Measurements from ENCODE around the gene SORBS2. TPM values are rescaled to one million over a fixed set of nuclear protein-coding genes. Genes with fewer than 3 reads are reported as not detected.

Gene SORBS2
- total RNA-seq, 4 donors from 2014 or later = 33.4 to 286 (median 47.6) TPM

- 28 to 29% methylated on average over 9 of the region's 9 CpGs for WGBS, 2 donors
- Histone ChIP-seq H3K36me3 (no peaks in the 10 kb centered on the region), H3K9me3 (no peaks in the 10 kb centered on the region), H3K4me3 (no peak overlapping the region), H3K27ac (peak overlapping the region in 3 of 4 donors; percentile 31 to 48 (median 39)), H3K4me1 (peaks cover 0 to 20% (median 6%) of the 10 kb centered on the region in 3 donors), H3K27me3 (no peaks in the 10 kb centered on the region)
- TF ChIP-seq CTCF (IDR thresholded peaks at IDR 0.05) (peak; percentile 94 to 100 (median 98)), POLR2A (IDR thresholded peaks at IDR 0.05) (no peak)
- intact Hi-C loops (cut with DNase I) = loop anchor here (5.0 kb wide), 1 partner anchor 125 kb away; the partner anchor contains the start of gene CCDC110
- no peak for DNase-seq
These were observed 214.3 kb downstream of the SORBS2 start for GRCh38 chr4:185597532-185598188.

- intact Hi-C loops (cut with DNase I) = no loop called here
- H3K36me3 ChIP-seq = no peaks in the 10 kb centered on the region
- WGBS, 2 donors = 42 to 59% methylated on average over 9 of the region's 9 CpGs
- no peaks in the 10 kb centered on the region for H3K9me3 ChIP-seq
- H3K4me1 ChIP-seq = peaks cover 7 to 32% (median 12%) of the 10 kb centered on the region in 3 donors
- no peak overlapping the region for H3K4me3 ChIP-seq
- no peak for DNase-seq
- H3K27me3 ChIP-seq = no peaks in the 10 kb centered on the region
- TF ChIP-seq POLR2A (IDR thresholded peaks at IDR 0.05) = no peak
- TF ChIP-seq CTCF (IDR thresholded peaks at IDR 0.05) = peak in 2 of 6 experiments; percentile 8 to 9
- peak overlapping the region in 3 of 4 donors; percentile 60 to 71 (median 68) for H3K27ac ChIP-seq
These were observed 219.0 kb downstream of the SORBS2 start for GRCh38 chr4:185592845-185593488.

- DNase-seq = no peak
- Histone ChIP-seq H3K4me1 (peaks cover 7 to 31% (median 11%) of the 10 kb centered on the region in 3 donors), H3K36me3 (peaks cover 0 to 3% (median 0%) of the 10 kb centered on the region in 3 donors), H3K27me3 (no peaks in the 10 kb centered on the region), H3K4me3 (no peak overlapping the region), H3K27ac (peak overlapping the region in 3 of 4 donors; percentile 60 to 71 (median 68)), H3K9me3 (no peaks in the 10 kb centered on the region)
- no peak for TF ChIP-seq CTCF (IDR thresholded peaks at IDR 0.05)
- TF ChIP-seq POLR2A (IDR thresholded peaks at IDR 0.05) = no peak
- intact Hi-C loops (cut with DNase I) = no loop called here
- 83 to 85% methylated on average over 4 of the region's 4 CpGs for WGBS, 2 donors
These were observed 219.6 kb downstream of the SORBS2 start for GRCh38 chr4:185592438-185592837.

- Histone ChIP-seq H3K9me3 (no peaks in the 10 kb centered on the region), H3K27ac (peak overlapping the region in 3 of 4 donors; percentile 7 to 68 (median 60)), H3K4me1 (peaks cover 7 to 32% (median 9%) of the 10 kb centered on the region in 3 donors), H3K4me3 (peak overlapping the region in 1 of 4 donors; percentile 34), H3K36me3 (peaks cover 0 to 8% (median 0%) of the 10 kb centered on the region in 3 donors), H3K27me3 (no peaks in the 10 kb centered on the region)
- intact Hi-C loops (cut with DNase I) = no loop called here
- 22 to 27% methylated on average over 4 of the region's 4 CpGs for WGBS, 2 donors
- DNase-seq = no peak
- TF ChIP-seq POLR2A (IDR thresholded peaks at IDR 0.05) (no peak), CTCF (IDR thresholded peaks at IDR 0.05) (peak in 2 of 6 experiments; percentile 16 to 23)
These were observed 220.3 kb downstream of the SORBS2 start for GRCh38 chr4:185591679-185592141.

GRCh38 chr4:185590982-185591381 lies 221.0 kb downstream of the SORBS2 start:
- Histone ChIP-seq H3K27me3 (no peaks in the 10 kb centered on the region), H3K4me3 (no peak overlapping the region), H3K9me3 (no peaks in the 10 kb centered on the region), H3K4me1 (peaks cover 7 to 32% (median 9%) of the 10 kb centered on the region in 3 donors), H3K36me3 (peaks cover 0 to 8% (median 0%) of the 10 kb centered on the region in 3 donors), H3K27ac (peak overlapping the region in 3 of 4 donors; percentile 7 to 68 (median 60))
- no peak for DNase-seq
- intact Hi-C loops (cut with DNase I) = no loop called here
- TF ChIP-seq CTCF (IDR thresholded peaks at IDR 0.05) (no peak), POLR2A (IDR thresholded peaks at IDR 0.05) (no peak)
- WGBS, 2 donors = 73 to 79% methylated on average over 3 of the region's 3 CpGs
